NCI-H2029 treated with DMSO at 0.1 percent for 48 hours (cell line): ENCODE measurements around the gene CDK10.

ENCODE experiments used
- DNase-seq: peaks from one replicate; lab custom pipeline; 2025; lab: John Stamatoyannopoulos, UW

CDK10 gene

DNA sequence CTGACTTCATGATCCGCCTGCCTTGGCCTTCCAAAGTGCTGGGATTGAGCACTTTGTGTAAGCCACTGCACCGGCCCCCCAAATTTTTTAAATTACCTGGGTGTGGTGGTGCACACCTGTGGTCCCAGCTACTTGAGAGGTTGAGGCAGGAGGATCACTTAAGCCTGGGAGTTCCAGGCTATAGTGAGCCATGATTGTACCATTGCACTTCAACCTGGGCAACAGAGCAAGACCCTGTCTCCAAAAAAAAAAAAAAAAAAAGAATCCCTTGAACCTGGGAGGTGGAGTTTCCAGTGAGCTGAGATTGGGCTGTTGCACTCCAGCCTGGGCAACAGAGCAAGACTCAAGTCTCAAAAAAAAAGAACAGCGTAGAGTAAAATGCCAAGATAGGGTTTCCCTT, 50.1 kb downstream of the CDK10 start:
- DNase-seq = no peak

DNA sequence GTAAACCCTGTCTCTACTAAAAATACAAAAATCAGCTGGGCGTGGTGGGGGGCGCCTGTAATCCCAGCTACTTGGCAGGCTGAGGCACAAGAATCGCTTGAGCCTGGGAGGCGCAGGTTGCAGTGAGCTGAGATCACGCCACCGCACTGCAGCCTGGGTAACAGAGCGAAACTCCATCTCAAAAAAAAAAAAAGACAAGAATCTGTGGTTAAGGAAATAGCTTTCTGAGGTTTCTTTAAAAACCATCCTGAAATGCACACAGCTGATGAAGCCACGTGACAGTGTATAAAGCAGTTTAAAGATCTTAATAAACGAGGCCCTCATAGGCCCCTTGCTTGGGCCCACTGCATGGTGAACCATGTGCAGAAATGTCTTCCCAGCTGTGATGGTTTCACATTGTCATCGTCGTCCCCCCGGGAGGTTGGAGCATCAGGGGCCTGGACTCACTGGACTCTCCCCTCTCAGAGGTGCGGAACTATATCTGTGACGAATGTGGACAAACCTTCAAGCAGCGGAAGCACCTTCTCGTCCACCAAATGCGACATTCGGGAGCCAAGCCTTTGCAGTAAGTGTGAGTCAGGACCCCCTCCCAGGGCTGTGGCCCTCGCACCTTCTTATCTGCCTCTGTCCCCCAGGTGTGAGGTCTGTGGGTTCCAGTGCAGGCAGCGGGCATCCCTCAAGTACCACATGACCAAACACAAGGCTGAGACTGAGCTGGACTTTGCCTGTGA, 51.0 kb downstream of the CDK10 start:
- no peak for DNase-seq

DNA sequence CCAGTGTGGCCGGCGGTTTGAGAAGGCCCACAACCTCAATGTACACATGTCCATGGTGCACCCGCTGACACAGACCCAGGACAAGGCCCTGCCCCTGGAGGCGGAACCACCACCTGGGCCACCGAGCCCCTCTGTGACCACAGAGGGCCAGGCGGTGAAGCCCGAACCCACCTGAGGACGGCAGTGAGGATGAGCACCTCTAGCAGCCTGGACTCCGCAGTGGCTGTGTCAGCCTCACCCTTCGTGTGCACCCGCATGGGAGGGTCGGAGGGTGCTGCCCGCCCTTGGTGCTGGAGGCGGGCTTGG, 51.5 kb downstream of the CDK10 start:
- DNase-seq = no peak

DNA sequence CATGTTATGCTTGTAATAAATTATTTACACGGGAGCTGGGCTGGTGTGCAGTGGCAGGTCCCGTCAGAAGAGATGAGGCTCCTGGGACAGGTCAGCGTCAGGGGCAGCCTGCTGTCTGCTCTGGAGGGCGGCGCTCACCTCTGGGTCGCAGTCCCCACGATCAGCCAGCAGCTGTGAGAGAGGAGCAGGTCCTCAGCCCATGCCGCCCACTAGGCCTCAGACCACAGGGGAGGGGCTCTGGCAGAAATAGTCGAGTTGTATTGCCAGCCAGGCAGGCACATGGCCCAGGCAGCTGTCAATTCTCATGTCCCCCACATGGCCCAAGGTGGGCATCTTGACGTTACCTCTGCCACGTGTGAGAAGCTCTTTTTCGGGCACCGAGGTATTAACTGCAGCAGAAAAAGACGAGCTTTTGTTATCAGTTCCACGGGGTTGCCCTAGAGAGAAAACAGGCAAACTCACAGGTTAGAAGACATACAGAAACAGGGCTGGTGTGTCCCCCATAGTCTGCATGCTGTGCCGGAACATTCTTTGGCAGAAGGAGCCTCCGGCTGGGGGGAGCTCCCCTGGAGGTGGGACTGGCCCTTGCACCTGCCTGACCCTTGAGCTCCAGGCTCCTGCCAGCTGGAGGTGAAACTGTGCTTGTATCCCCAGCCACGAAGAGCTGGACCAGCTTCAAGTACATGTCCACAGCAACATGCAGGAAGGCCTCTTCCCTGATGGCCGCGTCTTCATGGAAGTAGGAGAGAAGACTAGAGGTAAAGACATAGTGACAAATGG, 52.2 kb downstream of the CDK10 start:
- no peak for DNase-seq

DNA sequence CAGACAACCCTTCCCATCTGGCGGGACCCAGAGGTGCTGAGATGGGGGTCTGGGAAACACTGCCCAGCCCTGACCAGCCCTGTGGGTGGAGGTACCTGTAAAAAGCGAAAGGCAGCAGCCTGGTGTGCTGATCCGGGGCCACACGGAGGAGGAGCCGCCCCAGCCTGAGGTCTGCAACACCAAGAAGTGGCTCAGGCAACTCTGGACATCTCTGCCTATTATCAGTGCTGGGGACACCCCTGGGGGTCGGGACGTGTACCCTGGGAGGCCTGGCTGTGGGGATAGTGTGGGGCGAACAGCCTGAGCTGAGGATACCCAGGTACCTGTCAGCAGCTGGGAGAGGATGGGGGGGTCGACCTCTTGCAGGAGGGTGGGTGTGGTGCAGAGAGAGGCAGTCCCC, 52.9 kb downstream of the CDK10 start:
- DNase-seq = no peak

DNA sequence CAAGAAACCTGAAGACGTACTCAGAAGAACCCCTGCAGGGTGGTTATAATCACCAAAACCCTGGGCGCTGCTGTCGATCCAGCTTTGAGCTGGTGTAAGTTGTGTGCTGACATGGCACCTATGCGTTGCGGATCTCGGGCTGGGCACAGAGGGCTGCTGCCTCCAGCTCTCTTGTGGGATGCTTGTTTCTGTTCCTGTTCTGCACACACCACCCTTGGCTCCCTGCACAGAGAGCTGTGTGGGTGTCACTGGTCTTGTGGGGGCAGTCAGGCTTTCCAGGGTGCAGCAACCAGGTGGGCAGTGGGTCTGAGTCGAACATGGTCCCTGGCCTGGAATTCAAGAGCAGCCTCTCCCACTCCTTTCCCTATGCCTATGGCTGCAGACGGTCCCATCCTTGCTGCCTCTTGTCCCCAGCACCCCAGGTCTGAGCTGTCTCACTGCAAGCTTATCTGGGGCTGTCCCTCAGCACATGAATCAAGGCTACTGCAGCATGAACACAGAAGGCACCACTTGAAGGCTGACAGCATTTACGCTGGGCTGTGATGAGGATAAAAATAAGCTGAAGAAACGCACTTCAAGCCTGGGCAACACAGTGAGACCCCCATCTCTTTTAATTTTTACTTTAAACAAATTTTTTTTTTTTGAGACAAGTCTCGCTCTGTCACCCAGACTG, 55.0 kb downstream of the CDK10 start:
- DNase-seq = no peak

DNA sequence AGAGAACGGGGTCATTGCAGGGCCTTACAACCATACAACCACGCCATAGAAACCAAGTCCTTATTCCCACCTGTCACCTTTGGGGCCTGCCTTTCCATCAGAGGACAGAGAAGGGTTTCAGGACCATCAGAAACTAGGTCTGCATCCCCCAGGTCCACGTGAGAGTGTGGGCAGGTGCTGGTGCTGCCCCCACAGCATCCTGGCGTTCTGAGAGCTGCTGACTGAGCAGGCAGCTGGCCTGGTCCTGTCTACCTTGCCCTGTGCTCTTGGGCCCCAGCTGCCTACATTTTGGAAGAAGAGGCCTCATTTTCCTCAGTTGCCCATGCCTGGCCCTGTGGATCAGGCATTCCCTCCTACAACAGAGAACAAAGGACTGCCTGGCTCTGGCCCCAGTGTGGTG, 56.5 kb downstream of the CDK10 start:
- DNase-seq = no peak

DNA sequence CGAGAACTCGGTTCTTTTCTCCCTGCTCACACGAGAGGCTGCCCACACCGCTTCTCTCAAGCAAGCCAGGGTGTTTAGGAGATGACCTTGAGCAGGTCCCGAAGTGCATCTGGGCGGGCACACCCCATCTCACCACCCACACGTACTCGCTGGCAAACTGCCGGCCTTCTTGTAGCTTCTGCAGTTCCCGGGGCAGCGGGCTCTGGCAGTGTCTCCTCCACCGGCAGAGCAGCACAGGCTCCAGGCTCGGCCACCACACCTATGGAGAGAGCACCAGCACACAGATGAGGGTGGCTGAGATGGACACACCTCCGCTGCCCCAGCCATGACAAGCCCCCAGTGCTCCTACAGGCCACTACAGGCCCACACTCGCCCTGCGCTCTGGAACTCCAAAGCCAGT, 58.3 kb downstream of the CDK10 start:
- no peak for DNase-seq
